Measurements from ENCODE around the gene PCSK9.
"Not testable (repeated sequence)": the region's sequence is repeated elsewhere in the genome, so short reads cannot be mapped to it uniquely, and the experiment has no call there.

The PCSK9 gene

DNA sequence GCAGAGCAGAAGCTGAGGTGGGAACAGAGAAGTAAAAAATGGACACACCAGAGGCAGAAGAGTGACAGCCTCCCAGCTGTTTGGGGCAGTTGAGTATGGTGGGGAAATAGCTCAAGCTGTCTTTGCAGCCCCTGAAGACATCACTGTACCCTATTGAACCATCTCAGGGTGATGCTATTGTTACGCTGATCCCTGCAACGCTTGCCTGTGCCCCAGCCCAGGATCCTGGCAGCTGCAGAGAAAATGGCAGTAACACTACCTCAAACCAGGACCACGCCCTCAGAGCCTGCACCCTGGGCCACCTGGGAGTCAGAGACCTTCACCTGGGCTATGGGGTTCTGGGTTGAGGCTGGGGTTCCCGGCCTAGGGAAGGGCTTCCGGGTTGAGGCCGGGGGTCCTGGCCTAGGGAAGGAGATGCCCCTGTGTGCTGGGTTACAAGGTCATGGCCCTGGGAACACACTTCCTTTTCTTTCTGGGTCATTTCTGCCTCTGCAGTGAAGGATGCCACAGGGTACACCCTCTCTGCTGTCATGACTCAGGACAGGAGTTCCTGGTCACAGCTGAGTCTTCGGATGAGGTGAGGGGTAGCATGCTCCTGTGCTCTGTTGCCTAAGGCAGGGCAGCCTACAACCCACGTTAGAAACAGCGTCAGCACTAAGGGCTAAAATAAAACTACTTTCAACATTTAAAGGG lies 29.0 kb upstream of the PCSK9 start:
- no peak for DNase-seq

DNA sequence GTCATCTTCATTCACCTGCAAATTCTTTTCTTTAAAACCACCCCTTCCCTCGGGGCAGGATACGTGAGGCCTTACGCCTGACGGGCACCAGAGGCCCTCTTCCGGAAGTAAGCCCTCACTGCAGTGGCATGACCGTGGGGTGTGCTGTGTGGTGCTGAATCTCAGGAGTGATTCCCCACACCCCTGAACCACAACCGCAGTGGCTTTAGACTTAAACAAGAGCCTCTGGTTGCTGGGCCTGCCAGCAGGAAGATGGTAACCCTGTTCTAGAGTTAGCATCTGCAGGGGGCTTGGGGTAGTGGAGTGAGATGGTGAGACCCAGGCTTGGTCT lies 28.5 kb upstream of the PCSK9 start:
- no peak for DNase-seq

DNA sequence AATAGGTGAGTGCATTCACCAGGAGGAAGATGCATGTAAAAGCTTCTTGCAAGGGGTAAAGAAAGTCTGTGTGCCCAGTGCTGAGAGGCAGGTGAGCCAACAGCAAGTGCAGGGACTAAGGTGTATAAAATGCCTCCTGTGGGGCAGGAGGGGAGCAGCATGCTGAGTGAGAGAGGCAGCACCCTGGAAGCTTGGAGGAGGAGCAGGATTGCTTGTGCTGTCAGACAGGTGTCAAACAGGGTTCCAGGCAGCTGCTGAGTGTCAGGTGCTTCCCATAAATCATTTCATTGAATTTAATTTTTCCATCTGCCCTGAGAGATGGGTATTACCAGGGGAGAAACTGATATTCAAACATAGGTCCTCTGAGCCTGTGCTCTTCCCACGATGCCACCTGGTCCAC lies 26.7 kb upstream of the PCSK9 start:
- peak; percentile 59 for DNase-seq

DNA sequence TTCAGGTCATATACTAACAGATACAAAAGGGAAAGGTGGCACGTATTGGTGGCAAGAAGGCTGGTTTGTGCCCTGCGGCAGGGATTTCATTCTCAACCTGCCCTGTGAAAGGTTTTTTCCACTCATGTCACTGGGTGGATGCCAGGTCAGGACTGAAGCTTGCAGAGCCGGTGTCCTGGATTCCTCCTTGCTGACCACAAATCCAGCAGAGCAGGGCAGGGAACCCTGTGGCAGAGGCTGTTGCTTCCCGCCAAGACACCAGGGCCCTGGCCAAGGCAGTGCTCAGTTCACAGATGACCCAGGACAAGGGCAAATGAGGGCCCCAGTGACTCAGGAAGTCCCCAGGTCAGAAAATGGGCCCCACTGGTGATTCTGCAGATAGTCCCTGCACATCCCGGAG lies 24.2 kb upstream of the PCSK9 start:
- no peak for DNase-seq

DNA sequence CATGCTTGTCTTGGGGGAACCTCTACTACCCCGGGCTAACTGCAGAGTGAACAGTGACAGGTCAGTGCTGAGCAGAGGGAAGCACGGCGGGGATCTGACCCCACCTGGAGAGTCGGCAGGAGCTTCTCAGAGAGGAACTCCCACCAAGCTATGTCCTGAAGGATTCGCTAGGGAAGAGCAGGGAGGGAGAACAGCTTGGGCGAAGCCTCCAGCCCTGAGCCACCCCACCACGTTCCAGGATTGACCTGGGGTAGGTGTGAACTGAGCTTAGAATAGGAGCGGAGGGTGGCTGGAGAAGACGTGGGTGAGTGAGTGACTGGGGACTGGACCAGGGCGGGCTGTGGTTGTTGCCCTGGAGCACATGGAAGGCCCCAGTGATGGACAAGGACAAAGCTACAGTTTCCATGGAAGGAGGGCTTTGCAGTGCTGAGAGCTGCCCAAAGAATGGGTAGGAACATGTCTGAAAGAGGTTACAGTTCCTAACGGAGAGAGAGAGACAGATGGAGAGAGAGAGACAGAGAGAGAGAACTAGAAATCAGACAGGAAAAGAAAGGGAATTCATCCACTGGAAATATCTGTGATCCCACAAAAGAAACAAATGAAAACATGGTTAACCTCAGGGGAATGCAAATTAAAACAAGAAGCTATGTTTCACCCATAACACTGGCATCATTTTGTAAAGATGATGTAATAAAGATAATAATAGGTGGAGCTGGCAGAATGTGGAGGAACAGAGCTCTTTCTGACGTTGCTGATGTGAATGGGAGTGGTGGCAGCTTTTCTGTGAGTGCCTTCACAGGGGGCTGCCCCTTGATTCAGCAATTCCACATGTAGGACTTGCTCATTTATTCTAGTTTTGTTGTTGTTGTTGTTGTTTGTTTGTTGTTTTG lies 23.4 kb upstream of the PCSK9 start:
- no peak for DNase-seq

DNA sequence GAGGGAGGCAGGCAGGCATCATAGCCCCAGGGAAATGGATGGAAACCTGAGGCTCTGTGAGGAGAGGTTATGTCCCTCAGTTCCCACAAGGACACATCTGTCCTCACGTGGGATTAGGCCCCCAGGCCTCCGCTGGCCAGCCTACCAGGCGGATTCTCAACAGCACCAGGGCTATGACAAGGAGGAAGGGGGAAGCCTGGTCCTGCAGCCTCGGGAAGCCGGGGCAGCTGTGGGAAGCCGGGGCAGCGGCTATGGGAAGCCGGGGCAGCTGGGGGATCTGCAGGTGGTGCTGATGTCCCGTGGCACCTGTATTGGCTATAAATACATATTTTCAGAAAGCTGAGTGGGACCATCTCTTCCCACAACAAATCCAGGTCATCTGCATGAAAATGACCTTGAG lies 21.0 kb upstream of the PCSK9 start:
- DNase-seq: no peak

DNA sequence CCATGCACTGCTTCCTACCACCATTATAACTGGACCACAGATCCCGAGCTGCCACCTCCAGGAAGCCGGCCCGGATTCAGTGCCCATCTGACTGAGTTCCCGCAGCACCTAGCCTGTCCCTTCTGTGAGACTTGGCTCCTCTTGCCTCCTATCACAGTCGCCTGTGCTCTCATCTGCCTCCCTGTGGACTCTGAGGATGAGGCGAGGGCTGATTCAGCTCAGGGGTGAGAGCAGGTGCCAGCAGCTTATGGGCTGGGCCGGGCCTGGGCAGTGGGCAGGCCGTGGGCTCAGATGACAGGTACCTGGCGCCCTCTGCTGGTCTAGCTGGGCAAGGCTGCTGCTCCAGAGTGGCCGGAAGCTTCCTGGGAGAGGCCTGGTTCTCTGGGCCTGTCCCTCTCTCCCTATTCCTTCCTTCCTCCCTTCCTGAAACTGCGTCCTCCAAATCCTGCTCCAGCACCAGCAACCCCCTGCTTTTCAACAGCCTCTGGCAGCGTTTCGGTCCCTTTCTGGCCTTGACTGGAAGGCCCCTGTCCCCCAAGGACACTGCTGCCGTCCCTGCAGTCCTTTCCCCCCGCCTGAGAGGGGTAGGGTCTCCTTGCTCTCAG lies 17.3 kb upstream of the PCSK9 start:
- peak; percentile 76 for DNase-seq

DNA sequence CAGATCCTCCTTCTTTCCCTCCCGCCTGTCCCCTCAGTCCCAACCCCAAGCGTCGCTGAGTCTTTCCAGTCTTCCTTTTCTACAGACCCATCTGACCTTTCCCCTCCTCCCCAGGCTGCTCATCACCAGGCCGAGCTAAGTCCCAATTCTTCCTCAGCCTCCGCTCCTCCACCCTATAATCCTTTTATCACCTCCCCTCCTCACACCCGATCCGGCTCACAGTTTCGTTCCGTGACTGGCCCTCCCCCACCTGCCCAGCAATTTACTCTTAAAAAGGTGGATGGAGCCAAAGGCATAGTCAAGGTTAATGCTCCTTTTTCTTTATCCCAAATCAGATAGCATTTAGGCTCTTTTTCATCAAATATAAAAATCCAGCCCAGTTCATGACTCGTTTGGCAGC lies 15.2 kb upstream of the PCSK9 start:
- not testable (repeated sequence) for DNase-seq

DNA sequence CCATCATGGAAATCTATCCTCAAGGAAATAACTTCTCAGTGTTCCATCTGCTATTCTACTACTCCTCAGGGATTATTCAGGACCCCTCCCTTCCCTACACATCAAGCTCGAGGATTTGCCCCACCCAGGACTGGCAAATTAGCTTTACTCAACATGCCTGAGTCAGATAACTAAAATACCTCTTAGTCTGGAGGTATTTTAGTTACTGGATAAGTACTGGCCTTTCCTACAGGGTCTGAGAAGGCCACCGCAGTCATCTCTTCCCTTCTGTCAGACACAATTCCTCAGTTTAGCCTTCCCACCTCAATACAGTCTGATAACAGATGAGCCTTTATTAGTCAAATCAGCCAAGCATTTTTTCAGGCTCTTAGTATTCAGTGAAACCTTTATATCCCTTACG lies 12.7 kb upstream of the PCSK9 start:
- DNase-seq: not testable (repeated sequence)

DNA sequence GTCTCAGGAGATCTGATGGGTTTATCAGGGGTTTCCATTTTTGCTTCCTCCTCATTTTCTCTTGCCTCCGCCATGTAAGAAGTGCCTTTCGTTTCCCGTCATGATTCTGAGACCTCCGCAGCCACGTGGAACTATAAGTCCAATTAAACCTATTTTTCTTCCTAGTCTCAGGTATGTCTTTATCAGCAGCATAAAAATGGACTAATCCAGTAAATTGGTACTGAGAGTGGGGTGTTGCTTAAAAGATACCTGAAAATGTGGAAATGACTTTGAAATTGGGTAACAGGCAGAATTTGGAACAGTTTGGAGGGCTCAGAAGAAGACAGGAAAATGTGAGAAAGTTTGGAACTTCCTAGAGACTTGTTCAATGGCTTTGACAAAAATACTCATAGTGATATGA lies 8.2 kb upstream of the PCSK9 start:
- DNase-seq: not testable (repeated sequence)

DNA sequence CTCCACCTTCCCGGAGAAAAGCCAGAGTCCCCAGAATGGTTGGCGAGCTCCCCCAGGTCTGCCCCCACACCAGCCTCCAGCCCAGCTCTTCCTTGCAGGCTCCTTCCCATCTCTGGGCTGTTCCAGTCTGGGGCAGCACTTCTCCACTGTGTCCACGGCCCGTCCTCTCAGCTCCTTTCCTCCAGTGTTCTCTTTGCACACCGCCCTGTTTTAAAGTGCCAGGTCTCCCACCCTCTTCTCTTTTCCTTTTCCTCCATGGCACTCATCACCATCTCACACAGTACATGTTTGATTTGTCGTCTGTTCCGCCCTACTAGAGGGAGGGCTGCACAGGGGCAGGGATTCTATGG lies 6.1 kb upstream of the PCSK9 start:
- DNase-seq: no peak

DNA sequence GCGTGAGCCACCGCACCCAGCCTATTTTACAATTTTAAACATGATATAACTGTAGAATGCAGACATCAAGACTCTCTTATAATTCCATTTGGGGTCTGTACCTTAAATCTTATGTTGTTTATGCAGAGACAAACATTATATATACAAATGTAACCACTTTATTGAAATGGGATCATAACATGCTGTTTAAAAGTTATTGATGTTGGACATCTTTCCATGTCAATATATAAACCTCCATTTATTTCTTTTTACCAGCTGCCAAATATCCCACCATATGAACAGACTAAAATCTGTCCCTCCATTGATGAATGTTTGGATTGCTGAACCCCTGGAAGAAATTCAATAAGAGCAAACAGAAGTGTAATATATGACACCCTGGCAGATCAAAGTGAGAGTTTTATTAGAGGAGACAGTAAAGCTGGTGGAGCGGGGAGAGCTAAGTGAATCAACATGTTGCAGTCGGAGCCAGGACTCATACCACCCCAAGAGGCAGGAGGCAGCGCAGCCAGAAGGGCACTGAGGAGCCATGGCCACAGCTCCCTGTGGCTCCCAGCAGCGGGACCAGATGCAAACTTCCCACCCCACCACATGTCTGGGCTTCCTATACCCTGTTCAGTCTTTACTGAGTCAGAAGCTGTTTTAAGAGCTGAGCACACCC lies 4.7 kb upstream of the PCSK9 start:
- DNase-seq: no peak

DNA sequence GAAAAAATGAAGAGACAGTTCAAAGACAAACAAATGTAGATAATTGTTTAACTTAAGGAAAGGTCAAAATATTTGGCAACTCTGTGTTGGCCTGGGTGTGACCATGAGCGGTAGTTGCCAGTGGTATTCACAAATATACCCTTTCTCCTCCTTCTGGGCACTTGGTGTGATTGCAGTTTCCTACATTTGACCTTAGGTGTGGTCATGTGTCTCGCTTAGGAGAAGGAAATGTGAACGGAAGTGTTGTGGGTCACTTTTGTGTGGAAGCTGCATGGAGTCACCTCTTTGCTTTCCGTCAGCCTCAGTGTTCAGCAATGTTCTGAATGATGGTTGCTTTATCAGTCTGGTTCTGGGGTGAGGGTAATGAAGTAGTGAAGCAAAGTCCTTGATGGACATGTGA lies 3.4 kb upstream of the PCSK9 start:
- DNase-seq: no peak

DNA sequence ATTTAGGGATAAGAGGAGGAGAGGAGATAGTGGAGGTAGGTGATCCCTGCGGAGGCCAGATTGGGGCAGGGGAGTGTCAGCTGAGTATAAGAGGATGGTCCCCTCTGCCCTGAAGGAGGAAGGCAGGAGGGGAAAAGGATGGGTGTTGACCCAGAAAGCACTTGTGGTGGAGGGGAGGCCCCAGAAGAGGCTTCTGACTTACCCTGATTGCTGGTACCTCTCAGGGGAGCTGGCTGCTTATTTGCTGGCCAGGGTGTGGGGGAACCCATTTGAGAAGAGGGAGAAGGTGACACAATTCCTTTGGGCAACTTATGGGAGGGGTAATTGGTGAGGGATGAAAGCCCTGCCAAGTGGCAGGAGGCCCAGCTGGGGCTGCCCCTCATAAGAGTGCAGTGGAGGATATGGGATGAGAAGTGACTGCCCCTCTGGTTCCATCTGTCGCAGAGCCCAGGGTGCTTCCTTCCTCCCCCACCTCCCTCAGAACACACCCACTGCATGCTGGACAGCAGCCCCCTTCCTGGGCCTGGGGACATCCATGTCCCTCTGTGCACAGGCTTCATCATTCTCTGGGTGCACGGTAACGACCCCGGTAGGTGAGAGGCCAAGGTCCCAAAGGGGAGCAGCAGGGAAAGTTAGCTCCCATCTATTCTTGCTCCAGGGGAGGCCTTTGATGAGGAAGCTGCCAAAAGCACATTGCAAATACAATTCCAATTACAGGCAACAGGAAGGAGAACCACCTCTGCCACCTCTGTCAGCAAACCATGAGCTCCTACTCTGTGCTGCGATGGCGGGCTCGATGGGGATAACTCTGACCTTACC lies 1.4 kb upstream of the PCSK9 start:
- DNase-seq: no peak

DNA sequence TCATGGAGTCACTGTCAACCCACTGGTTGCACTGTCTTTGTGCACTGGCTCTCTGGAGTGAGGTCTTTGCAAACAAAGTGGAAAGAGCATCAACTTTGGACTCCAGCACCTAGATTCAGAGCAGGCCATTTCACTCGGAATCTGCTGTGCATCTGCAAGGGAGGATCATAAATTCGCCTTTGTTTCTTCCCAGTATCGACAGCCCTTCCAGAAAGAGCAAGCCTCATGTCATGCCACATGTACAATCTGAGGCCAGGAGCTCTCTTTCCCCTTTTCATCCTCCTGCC lies 853 bp upstream of the PCSK9 start:
- no peak for DNase-seq

DNA sequence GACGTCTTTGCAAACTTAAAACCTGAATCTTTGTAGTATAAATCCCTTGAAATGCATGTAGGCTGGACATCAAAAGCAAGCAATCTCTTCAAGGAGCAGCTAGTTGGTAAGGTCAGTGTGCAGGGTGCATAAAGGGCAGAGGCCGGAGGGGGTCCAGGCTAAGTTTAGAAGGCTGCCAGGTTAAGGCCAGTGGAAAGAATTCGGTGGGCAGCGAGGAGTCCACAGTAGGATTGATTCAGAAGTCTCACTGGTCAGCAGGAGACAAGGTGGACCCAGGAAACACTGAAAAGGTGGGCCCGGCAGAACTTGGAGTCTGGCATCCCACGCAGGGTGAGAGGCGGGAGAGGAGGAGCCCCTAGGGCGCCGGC lies 390 bp upstream of the PCSK9 start:
- no peak for DNase-seq

DNA sequence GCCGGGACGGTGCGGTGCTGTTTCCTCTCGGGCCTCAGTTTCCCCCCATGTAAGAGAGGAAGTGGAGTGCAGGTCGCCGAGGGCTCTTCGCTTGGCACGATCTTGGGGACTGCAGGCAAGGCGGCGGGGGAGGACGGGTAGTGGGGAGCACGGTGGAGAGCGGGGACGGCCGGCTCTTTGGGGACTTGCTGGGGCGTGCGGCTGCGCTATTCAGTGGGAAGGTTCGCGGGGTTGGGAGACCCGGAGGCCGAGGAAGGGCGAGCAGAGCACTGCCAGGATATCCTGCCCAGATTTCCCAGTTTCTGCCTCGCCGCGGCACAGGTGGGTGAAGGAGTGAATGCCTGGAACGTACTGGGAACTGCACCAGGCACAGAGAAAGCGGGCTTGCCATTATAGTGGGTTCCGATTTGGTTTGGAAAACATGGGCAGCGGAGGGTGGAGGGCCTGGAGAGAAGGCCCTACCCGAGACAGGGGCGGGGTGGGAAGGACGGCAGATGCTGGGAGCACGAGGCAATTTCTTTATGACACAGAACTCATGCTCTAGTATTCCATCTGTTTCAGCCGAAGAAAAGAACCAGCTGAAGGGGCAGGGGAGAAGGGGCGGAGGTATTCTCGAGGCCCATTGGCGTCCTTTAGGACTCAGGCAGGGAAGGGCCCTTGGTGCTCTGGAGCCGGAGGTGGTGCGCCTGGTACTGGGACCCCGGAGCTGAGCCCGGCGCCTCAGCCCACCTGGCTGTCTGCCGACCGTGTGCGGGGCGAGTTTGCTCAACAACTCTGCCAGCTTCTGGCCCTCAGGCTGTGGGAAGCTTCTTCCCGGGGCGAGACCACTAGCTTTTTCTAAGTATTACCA lies 960 bp downstream of the PCSK9 start:
- DNase-seq: no peak

DNA sequence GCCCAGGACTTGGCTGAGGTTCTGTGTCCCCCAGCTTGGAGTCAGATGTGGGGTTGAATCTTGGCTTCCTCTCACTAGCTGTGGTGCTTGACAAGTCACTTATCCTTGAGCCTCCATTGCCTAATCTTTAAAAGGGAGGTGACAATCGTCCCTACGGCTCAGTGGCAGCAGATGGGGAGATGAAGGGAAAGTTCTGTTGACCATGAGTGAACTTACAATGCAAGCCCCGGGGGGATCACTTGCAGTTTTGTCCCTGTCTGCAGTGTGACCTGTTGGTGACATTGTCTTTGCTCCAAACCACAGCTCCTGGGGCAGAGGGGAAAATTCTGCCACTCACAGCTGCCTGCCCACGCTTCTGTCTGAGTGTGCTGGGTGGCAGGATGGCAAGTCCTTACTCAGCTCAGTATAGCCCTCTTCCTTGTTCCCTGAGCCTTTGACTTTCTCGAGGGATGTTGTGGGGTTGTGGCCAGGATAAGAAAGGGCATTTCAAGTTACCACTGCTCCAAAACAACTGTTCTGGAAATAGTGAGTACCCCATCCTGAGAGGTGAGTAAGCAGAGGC lies 1.7 kb downstream of the PCSK9 start:
- DNase-seq: no peak

DNA sequence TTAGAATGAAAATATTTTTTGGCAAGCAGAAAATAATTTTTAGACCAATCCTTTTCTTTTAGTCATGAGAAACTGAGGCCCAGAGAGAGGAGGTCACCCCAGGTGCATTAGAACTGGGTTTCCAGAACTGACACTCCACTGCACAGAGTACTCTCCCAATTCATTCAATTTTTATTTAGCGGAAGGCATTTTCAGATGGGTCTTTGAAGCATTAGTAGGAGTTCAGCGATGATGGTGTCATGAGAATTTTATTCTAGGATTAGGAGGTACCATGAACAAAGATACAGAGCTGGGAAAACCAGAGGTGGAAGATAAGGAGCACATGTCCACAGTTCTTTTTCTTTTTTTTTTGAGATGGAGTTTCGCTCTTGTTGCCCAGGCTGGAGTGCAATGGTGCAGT lies 2.3 kb downstream of the PCSK9 start:
- no peak for DNase-seq

DNA sequence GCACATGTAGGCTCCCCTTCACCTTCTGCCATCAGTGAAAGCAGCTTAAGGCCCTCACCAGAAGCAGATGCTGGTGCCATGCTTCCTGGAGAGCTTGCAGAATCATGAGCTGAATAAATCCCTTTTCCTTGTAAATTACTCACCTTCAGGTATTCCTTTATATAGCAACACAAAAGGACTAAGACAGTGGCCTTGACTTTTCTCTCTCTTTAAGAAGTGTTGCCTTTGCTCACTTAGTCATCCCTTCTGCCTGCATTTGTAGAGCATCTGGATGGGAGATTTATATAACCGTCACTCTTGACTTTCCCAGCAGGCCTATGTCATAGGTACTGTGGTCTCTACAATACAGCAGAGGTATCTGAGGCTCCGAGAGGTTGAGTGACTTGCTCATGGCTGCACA lies 3.7 kb downstream of the PCSK9 start:
- DNase-seq: no peak

DNA sequence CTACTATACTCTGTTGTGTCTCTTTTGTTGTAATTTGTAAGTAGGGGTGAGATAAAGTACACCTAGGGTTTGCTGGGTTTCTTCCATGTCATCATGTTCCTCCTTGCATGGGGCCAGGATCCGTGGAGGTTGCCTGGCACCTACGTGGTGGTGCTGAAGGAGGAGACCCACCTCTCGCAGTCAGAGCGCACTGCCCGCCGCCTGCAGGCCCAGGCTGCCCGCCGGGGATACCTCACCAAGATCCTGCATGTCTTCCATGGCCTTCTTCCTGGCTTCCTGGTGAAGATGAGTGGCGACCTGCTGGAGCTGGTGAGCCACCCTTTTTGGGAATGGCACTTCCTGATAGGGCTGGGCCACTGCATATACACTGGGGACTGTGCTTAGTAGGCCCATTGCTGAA lies 4.4 kb downstream of the PCSK9 start:
- no peak for DNase-seq
